CD4-positive, alpha-beta T cell (primary cell): Measurements from ENCODE around the gene CEP20. TPM values are rescaled to one million over a fixed set of nuclear protein-coding genes. Genes with fewer than 3 reads are reported as not detected.

Source experiments
- ATAC-seq: fragments of 200-7000 bp; cut with Tn5 transposase; one replicate; pipeline ENCODE4 v1.10.0; 2022; ENCODE audit warnings: mild to moderate bottlenecking; ENCODE audit not compliant: poor library complexity
- CTCF ChIA-PET: fragments of 350-600 bp; sonication (Branson Sonifier 250); formaldehyde crosslinking; loops from one replicate; lab custom pipeline; 2021; ENCODE audit warnings: antibody characterized with exemption, inconsistent platforms; lab: Charles Lee
- POLR2A ChIA-PET: fragments of 350-600 bp; sonication (Branson Sonifier 250); formaldehyde crosslinking; loops from one replicate; lab custom pipeline; 2021; ENCODE audit warnings: antibody characterized with exemption, inconsistent platforms; lab: Charles Lee
- DNase-seq, 14 experiments: peaks; one replicate each; pipeline ENCODE4 v3.0.0-alpha.2; 2013 to 2020; ENCODE audit warnings: mixed read lengths in 2 of 14
- H3K27ac ChIP-seq, 2 donors: one replicate each; pipeline versions ENCODE4 v1.5.1 to v1.7.0; 2013; ENCODE audit warnings: low read length in 2 of 2, low read depth in 1 of 2, mild to moderate bottlenecking in 1 of 2
- H3K27me3 ChIP-seq, 2 experiments: 1 replicate in 1 of 2; 2 replicates in 1 of 2; pipeline versions ENCODE4 v1.6.1 to v1.7.0; 2013; ENCODE audit warnings: low read length in 2 of 2, control low read depth in 1 of 2, mild to moderate bottlenecking in 1 of 2, moderate library complexity in 1 of 2; ENCODE audit not compliant: insufficient read depth in 2 of 2, control insufficient read depth in 1 of 2
- H3K36me3 ChIP-seq: one replicate; pipeline ENCODE4 v1.6.1; 2013; ENCODE audit warnings: low read length, control low read depth; ENCODE audit not compliant: insufficient read depth
- H3K4me1 ChIP-seq: one replicate; pipeline ENCODE4 v1.6.1; 2013; ENCODE audit warnings: low read length, control low read depth; ENCODE audit not compliant: insufficient read depth
- H3K4me3 ChIP-seq: one replicate; pipeline ENCODE4 v1.5.1; 2013; ENCODE audit warnings: mild to moderate bottlenecking, low read length, moderate library complexity
- H3K9me3 ChIP-seq, 2 experiments: 1 replicate in 1 of 2; 2 replicates in 1 of 2; pipeline versions ENCODE4 v1.6.1 to v1.7.0; 2013; ENCODE audit warnings: low read length in 2 of 2, mild to moderate bottlenecking in 2 of 2, control low read depth in 1 of 2, moderate library complexity in 1 of 2; ENCODE audit not compliant: control insufficient read depth in 1 of 2, insufficient read depth in 1 of 2
- H3K27ac Mint-ChIP-seq: one replicate; pipeline ENCODE4 v1.8.0; 2020; ENCODE audit warnings: mixed read lengths
- H3K27me3 Mint-ChIP-seq: one replicate; pipeline ENCODE4 v1.8.0; 2021; ENCODE audit warnings: mixed read lengths
- H3K36me3 Mint-ChIP-seq: one replicate; pipeline ENCODE4 v1.8.0; 2021; ENCODE audit warnings: low read depth, mixed read lengths
- H3K4me1 Mint-ChIP-seq: one replicate; pipeline ENCODE4 v1.8.0; 2021; ENCODE audit warnings: low read depth, mixed read lengths
- H3K4me3 Mint-ChIP-seq: one replicate; pipeline ENCODE4 v1.8.0; 2020; ENCODE audit warnings: mild to moderate bottlenecking, mixed read lengths
- H3K9me3 Mint-ChIP-seq: one replicate; pipeline ENCODE4 v1.8.0; 2020; ENCODE audit warnings: mixed read lengths
- intact Hi-C, 2 experiments: fragments of 100-400 bp; cut with DNase I in 1 of 2; cut with micrococcal nuclease in 1 of 2; formaldehyde crosslinking; loops; one replicate each; pipeline versions ENCODE4 v1.15.1 to v1.9.0; 2023 to 2025; cut with DNase I, micrococcal nuclease
- total RNA-seq, 174 experiments: library from RNA in 2 of 174; stranded (reverse) in 2 of 174; gene quantifications; one replicate each; pipeline ENCODE4 v1.2.3 and lab custom pipeline; 2021 to 2026
- TF ChIP-seq, protein P1 (sequence below): fragments of 200-600 bp; IDR thresholded peaks from one replicate; pipeline ENCODE4 v1.8.0; 2022; ENCODE audit warnings: antibody characterized with exemption, mild to moderate bottlenecking

Gene CEP20
- total RNA-seq, 2 experiments from 2014 or later, result 14.4 to 15.5 TPM

DNA sequence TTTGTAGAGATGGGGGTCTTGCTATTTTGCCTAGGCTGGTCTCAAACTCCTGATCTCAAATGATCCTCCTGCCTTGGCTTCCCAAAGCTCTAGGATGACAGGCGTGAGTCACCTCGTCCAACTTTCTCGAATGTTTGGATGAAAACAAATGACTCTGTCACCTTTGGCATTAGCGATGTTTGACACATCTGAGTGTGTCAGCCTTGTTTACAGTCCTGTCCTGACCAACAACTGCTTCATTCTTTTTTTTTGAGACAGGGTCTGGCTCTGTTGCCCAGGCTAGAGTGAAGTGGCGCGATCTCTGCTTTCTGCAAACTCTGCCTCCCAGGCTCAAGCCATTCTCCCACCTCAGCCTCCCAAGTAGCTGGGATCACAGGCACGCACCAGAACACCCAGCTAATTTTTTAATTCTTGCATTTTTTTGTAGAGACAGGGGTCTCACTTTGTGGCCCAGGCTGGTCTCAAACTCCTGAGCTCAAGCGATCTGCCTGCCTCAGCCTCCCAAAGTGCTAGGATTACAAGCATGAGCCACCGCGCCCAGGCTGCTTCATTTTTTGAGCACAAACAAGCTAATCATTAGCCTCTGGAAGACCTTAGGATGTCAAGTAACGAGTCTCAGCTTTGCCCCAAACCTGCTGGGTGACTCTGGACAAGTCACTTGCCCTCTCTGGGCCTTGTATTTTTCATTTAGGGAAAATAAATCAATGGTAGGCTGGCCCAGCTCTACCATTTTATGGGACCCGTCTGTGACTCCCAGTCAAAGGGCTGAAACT lies 39.0 kb downstream of the CEP20 start:
- Mint-ChIP-seq H3K27ac (no peak overlapping the region), H3K27me3 (peaks cover 4% of the 10 kb centered on the region), H3K4me1 (no peaks in the 10 kb centered on the region), H3K36me3 (no peaks in the 10 kb centered on the region), H3K4me3 (no peak overlapping the region), H3K9me3 (no peaks in the 10 kb centered on the region)
- TF ChIP-seq, protein P1, sequence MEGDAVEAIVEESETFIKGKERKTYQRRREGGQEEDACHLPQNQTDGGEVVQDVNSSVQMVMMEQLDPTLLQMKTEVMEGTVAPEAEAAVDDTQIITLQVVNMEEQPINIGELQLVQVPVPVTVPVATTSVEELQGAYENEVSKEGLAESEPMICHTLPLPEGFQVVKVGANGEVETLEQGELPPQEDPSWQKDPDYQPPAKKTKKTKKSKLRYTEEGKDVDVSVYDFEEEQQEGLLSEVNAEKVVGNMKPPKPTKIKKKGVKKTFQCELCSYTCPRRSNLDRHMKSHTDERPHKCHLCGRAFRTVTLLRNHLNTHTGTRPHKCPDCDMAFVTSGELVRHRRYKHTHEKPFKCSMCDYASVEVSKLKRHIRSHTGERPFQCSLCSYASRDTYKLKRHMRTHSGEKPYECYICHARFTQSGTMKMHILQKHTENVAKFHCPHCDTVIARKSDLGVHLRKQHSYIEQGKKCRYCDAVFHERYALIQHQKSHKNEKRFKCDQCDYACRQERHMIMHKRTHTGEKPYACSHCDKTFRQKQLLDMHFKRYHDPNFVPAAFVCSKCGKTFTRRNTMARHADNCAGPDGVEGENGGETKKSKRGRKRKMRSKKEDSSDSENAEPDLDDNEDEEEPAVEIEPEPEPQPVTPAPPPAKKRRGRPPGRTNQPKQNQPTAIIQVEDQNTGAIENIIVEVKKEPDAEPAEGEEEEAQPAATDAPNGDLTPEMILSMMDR, result no peak
- no peaks in the 10 kb centered on the region for H3K36me3 ChIP-seq
- H3K27me3 ChIP-seq, result peaks cover 0 to 4% of the 10 kb centered on the region in 2 experiments
- intact Hi-C loops, result no loop called here
- H3K27ac ChIP-seq, result no peak overlapping the region
- no peak for DNase-seq
- ATAC-seq, result no peak
- H3K9me3 ChIP-seq, result no peaks in the 10 kb centered on the region
- POLR2A ChIA-PET, result no interaction called here
- CTCF ChIA-PET, result no interaction called here
- no peak overlapping the region for H3K4me3 ChIP-seq
- H3K4me1 ChIP-seq, result no peaks in the 10 kb centered on the region

- CTCF ChIA-PET, result no interaction called here
- Mint-ChIP-seq H3K4me1 (no peaks in the 10 kb centered on the region), H3K36me3 (no peaks in the 10 kb centered on the region), H3K4me3 (no peak overlapping the region), H3K27me3 (no peaks in the 10 kb centered on the region), H3K9me3 (no peaks in the 10 kb centered on the region), H3K27ac (no peak overlapping the region)
- DNase-seq, result no peak
- Histone ChIP-seq H3K4me3 (no peak overlapping the region), H3K27me3 (no peaks in the 10 kb centered on the region), H3K36me3 (no peaks in the 10 kb centered on the region), H3K27ac (no peak overlapping the region), H3K9me3 (no peaks in the 10 kb centered on the region), H3K4me1 (no peaks in the 10 kb centered on the region)
- TF ChIP-seq, protein P1, result no peak
- ATAC-seq, result no peak
- intact Hi-C loops, result no loop called here
- POLR2A ChIA-PET, result no interaction called here
Measured at GRCh38 chr16:15847611-15848175, 40.7 kb downstream of the CEP20 start.

- H3K27me3 ChIP-seq, result no peaks in the 10 kb centered on the region
- no peaks in the 10 kb centered on the region for H3K4me1 Mint-ChIP-seq
- intact Hi-C loops, result no loop called here
- H3K9me3 Mint-ChIP-seq, result no peaks in the 10 kb centered on the region
- H3K4me1 ChIP-seq, result no peaks in the 10 kb centered on the region
- ChIA-PET POLR2A (no interaction called here), CTCF (no interaction called here)
- TF ChIP-seq, protein P1, result no peak
- no peak for DNase-seq
- H3K9me3 ChIP-seq, result no peaks in the 10 kb centered on the region
- H3K36me3 Mint-ChIP-seq, result no peaks in the 10 kb centered on the region
- H3K4me3 Mint-ChIP-seq, result no peak overlapping the region
- no peaks in the 10 kb centered on the region for H3K27me3 Mint-ChIP-seq
- no peak overlapping the region for H3K4me3 ChIP-seq
- H3K36me3 ChIP-seq, result no peaks in the 10 kb centered on the region
- no peak for ATAC-seq
- no peak overlapping the region for H3K27ac ChIP-seq
- no peak overlapping the region for H3K27ac Mint-ChIP-seq
Measured at GRCh38 chr16:15846510-15846909, 41.9 kb downstream of the CEP20 start.
